ENCODE results near the gene ADSL.

GRCh38 chr22:40416267-40416570 is 69.9 kb downstream of the ADSL start:
- TF ChIP-seq CTCF (IDR thresholded peaks at IDR 0.05 in 2 of 3, conservative IDR thresholded peaks at IDR 0.05 in 1 of 3; ENCODE audit: borderline replicate concordance in 1 of 3, insufficient read depth in 1 of 3, low read depth in 2 of 3, low read length in 2 of 3) (no peak), ZBTB33 (IDR thresholded peaks at IDR 0.05; ENCODE audit: extremely low read depth, insufficient replicate concordance, low read length) (no peak), REST (IDR thresholded peaks at IDR 0.05; ENCODE audit: low read depth) (no peak), TCF7L2 (IDR thresholded peaks at IDR 0.05; ENCODE audit: borderline replicate concordance, extremely low read depth, insufficient read depth, insufficient read length) (no peak), SP1 (IDR thresholded peaks at IDR 0.05; ENCODE audit: low read depth) (no peak), RAD21 (IDR thresholded peaks at IDR 0.05; ENCODE audit: low read depth) (no peak), JUND (IDR thresholded peaks at IDR 0.05) (no peak)

Data from HCT116 (cell line).